IPS-18a (cell line): ENCODE measurements around the gene DAB2.

Experiments
- H3K27ac ChIP-seq: one replicate; pipeline ENCODE4 v1.5.1; 2013; ENCODE audit warnings: low read length
- H3K27me3 ChIP-seq: one replicate; pipeline ENCODE4 v1.6.1; 2013; ENCODE audit warnings: mild to moderate bottlenecking, low read length; ENCODE audit not compliant: control insufficient read depth, insufficient read depth
- H3K36me3 ChIP-seq: one replicate; pipeline ENCODE4 v1.6.1; 2013; ENCODE audit warnings: low read depth, low read length; ENCODE audit not compliant: control insufficient read depth
- H3K4me1 ChIP-seq: one replicate; pipeline ENCODE4 v1.6.1; 2013; ENCODE audit warnings: low read depth, low read length; ENCODE audit not compliant: control insufficient read depth
- H3K4me3 ChIP-seq: one replicate; pipeline ENCODE4 v1.5.1; 2013; ENCODE audit warnings: low read length
- H3K9ac ChIP-seq: one replicate; pipeline ENCODE4 v1.6.1; 2013; ENCODE audit warnings: mild to moderate bottlenecking, low read length, moderate library complexity
- H3K9me3 ChIP-seq: one replicate; pipeline ENCODE4 v1.6.1; 2013; ENCODE audit warnings: low read depth, low read length; ENCODE audit not compliant: control insufficient read depth

Gene DAB2

DNA sequence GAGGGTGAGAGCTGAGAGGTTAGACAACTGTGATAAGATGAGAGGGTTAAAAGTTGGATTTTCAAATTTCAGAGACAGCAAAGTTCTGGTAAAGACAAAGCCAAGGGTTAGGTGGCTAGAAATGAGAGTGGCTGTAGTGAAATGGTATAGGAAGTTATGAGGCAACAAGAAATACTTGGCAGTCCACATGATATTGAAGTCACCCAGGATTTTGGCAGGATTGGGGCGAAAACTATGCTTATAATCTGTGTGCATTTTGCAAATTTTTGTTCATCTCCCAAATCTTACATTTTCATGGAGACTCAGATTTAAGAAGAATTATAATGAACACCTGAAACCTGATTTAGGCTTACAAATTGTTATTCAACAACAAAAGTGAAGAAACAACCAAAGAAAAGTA is 96.0 kb downstream of the DAB2 start:
- no peak overlapping the region for H3K27ac ChIP-seq
- H3K4me1 ChIP-seq, result peaks cover 4% of the 10 kb centered on the region
- H3K9me3 ChIP-seq, result no peaks in the 10 kb centered on the region
- H3K27me3 ChIP-seq, result no peaks in the 10 kb centered on the region
- no peak overlapping the region for H3K9ac ChIP-seq
- H3K4me3 ChIP-seq, result no peak overlapping the region
- no peaks in the 10 kb centered on the region for H3K36me3 ChIP-seq

DNA sequence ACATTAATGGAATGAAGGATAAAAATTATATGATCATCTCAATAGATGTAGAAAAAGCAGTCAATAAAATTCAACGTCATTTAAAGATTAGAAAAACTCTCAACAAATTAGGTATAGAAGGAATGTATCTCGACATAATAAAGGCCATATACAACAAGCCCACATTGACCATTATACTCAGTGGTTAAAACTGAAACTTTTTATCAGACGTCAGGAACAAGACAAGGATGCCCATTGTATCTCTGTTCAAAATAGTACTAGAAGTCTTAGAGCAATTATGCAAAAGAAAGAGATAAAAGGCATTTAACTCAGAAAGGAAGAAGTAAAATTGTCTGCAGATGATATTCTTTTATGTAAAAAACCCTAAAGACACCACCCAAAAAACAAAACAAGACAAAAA is 101.2 kb downstream of the DAB2 start:
- H3K4me3 ChIP-seq, result no peak overlapping the region
- no peaks in the 10 kb centered on the region for H3K27me3 ChIP-seq
- H3K27ac ChIP-seq, result no peak overlapping the region
- H3K36me3 ChIP-seq, result no peaks in the 10 kb centered on the region
- H3K4me1 ChIP-seq, result no peaks in the 10 kb centered on the region
- H3K9me3 ChIP-seq, result no peaks in the 10 kb centered on the region
- no peak overlapping the region for H3K9ac ChIP-seq
